GM19452 (cell line): Measurements from ENCODE around the gene ROR1.

Experiments used
- ATAC-seq: cut with Tn5 transposase; IDR thresholded peaks from one replicate; pipeline ENCODE4 v1.9.1; 2021; ENCODE audit not compliant: unreplicated experiment

Gene ROR1

GRCh38 chr1:63880958-63881576, 107.2 kb downstream of the ROR1 start:
- ATAC-seq: no peak

GRCh38 chr1:63882048-63882704, 108.4 kb downstream of the ROR1 start:
- ATAC-seq: no peak

GRCh38 chr1:63883494-63884235, 109.8 kb downstream of the ROR1 start:
- ATAC-seq: no peak

GRCh38 chr1:63884486-63884885, 110.7 kb downstream of the ROR1 start:
- no peak for ATAC-seq

- no peak for ATAC-seq
Observed at GRCh38 chr1:63885899-63886298, 112.1 kb downstream of the ROR1 start.

- ATAC-seq: no peak
Observed at GRCh38 chr1:63886340-63886739, 112.5 kb downstream of the ROR1 start.

- no peak for ATAC-seq
Observed at GRCh38 chr1:63887809-63888208, 114.0 kb downstream of the ROR1 start.

- no peak for ATAC-seq
Observed at GRCh38 chr1:63888984-63889383, 115.2 kb downstream of the ROR1 start.

- ATAC-seq: no peak
Observed at GRCh38 chr1:63890468-63890867, 116.7 kb downstream of the ROR1 start.

- ATAC-seq: no peak
Observed at GRCh38 chr1:63891060-63891690, 117.4 kb downstream of the ROR1 start.

GRCh38 chr1:63892632-63893395, 119.0 kb downstream of the ROR1 start:
- peak; percentile 98 for ATAC-seq

GRCh38 chr1:63893976-63894375, 120.2 kb downstream of the ROR1 start:
- no peak for ATAC-seq

GRCh38 chr1:63894627-63895265, 120.9 kb downstream of the ROR1 start:
- no peak for ATAC-seq

- ATAC-seq: no peak
Observed at GRCh38 chr1:63896755-63897154, 122.9 kb downstream of the ROR1 start.

- ATAC-seq: no peak
Observed at GRCh38 chr1:63898428-63899196, 124.8 kb downstream of the ROR1 start.

- no peak for ATAC-seq
Observed at GRCh38 chr1:63901094-63901493, 127.3 kb downstream of the ROR1 start.

GRCh38 chr1:63902844-63903589, 129.2 kb downstream of the ROR1 start:
- no peak for ATAC-seq

- no peak for ATAC-seq
Observed at GRCh38 chr1:63903947-63904610, 130.3 kb downstream of the ROR1 start.

GRCh38 chr1:63904826-63905225, 131.0 kb downstream of the ROR1 start:
- no peak for ATAC-seq
